Prostate gland (tissue), 2 donors: Measurements from ENCODE around the gene SLC16A13. TPM values are rescaled to one million over a fixed set of nuclear protein-coding genes. Genes with fewer than 3 reads are reported as not detected.

Experiments used
- DNase-seq: peaks from one replicate; pipeline ENCODE4 v3.0.0-alpha.2; 2019; ENCODE audit warnings: low spot score
- H3K27ac ChIP-seq, 2 donors: fragments of 200-600 bp; sonication (generic); 2 replicates each; pipeline ENCODE4 v1.5.1; 2017 to 2019
- H3K27me3 ChIP-seq: fragments of 200-600 bp; sonication (generic); replicated peaks from 2 replicates; pipeline ENCODE4 v1.5.1; 2019; ENCODE audit not compliant: insufficient read depth
- H3K36me3 ChIP-seq, 2 donors: fragments of 200-600 bp; sonication (generic); 1 replicate in 1 of 2; 2 replicates in 1 of 2; pipeline versions ENCODE4 v1.5.1 to v1.8.1; 2017 to 2019
- H3K4me1 ChIP-seq: fragments of 200-600 bp; sonication (generic); replicated peaks from 2 replicates; pipeline ENCODE4 v1.5.1; 2019
- H3K4me3 ChIP-seq, 2 donors: fragments of 200-600 bp; sonication (generic); 2 replicates each; pipeline ENCODE4 v1.5.1; 2017 to 2019
- H3K9me3 ChIP-seq: fragments of 200-600 bp; sonication (generic); 2 replicates; pipeline ENCODE4 v1.5.1; 2017
- CTCF ChIP-seq, 4 experiments: fragments of 200-600 bp in 2 of 4; fragments of 450-650 bp in 2 of 4; sonication (generic) in 2 of 4; IDR thresholded peaks; 1 replicate in 3 of 4; 2 replicates in 1 of 4; pipeline ENCODE4 v1.5.1; 2016 to 2019; ENCODE audit warnings: antibody characterized with exemption in 4 of 4, mild to moderate bottlenecking in 2 of 4, moderate library complexity in 2 of 4
- POLR2A ChIP-seq: fragments of 450-650 bp; IDR thresholded peaks from one replicate; pipeline ENCODE4 v1.6.1; 2016; ENCODE audit warnings: antibody characterized with exemption, mild to moderate bottlenecking
- POLR2AphosphoS5 ChIP-seq: sonication (generic); formaldehyde crosslinking; IDR thresholded peaks from one replicate; pipeline ENCODE4 v1.6.1; 2017; ENCODE audit warnings: antibody characterized with exemption
- WGBS: methylation state at CpG from one replicate; pipeline ENCODE4 v1.1.5; 2018; 5-methylcytosine and 5-hydroxymethylcytosine counted together
- intact Hi-C: fragments of 100-400 bp; cut with DNase I; formaldehyde crosslinking; loops from one replicate; pipeline ENCODE4 v1.14.2; 2022
- total RNA-seq, 2 donors: library from RNA; depleted of rRNA; stranded (reverse); fragments of >200 nt; gene quantifications; one replicate each; pipeline ENCODE4 v1.1.0, GENCODE V29; 2016

Gene SLC16A13
- total RNA-seq, 2 donors from 2014 or later, result 1.7 to 1.8 TPM

- no peaks in the 10 kb centered on the region for H3K36me3 ChIP-seq
- WGBS, result 77% methylated on average over 8 of the region's 8 CpGs
- no peak overlapping the region for H3K27ac ChIP-seq
- no peaks in the 10 kb centered on the region for H3K9me3 ChIP-seq
- peaks cover 3% of the 10 kb centered on the region for H3K27me3 ChIP-seq
- no peak for DNase-seq
- no peaks in the 10 kb centered on the region for H3K4me1 ChIP-seq
- H3K4me3 ChIP-seq, result no peak overlapping the region
- no peak for TF ChIP-seq CTCF (IDR thresholded peaks at IDR 0.05)
- no peak for TF ChIP-seq POLR2AphosphoS5
- TF ChIP-seq POLR2A, result no peak
- intact Hi-C loops, result loop anchor here (5.0 kb wide), 1 partner anchor 112 kb away; no protein-coding TSS in a partner anchor
Measured at GRCh38 chr17:7024402-7024785, 11.4 kb upstream of the SLC16A13 start.

GRCh38 chr17:7025245-7025644 is 10.6 kb upstream of the SLC16A13 start:
- intact Hi-C loops, result no loop called here
- H3K4me3 ChIP-seq, result no peak overlapping the region
- H3K9me3 ChIP-seq, result no peaks in the 10 kb centered on the region
- no peaks in the 10 kb centered on the region for H3K36me3 ChIP-seq
- no peak for DNase-seq
- no peaks in the 10 kb centered on the region for H3K4me1 ChIP-seq
- TF ChIP-seq POLR2A (no peak), POLR2AphosphoS5 (no peak), CTCF (IDR thresholded peaks at IDR 0.05) (no peak)
- WGBS, result 91% methylated on average over 1 of the region's 1 CpG
- H3K27ac ChIP-seq, result no peak overlapping the region
- H3K27me3 ChIP-seq, result peaks cover 3% of the 10 kb centered on the region

GRCh38 chr17:7026471-7027115 is 9.2 kb upstream of the SLC16A13 start:
- WGBS, result 86% methylated on average over 29 of the region's 29 CpGs
- H3K27me3 ChIP-seq, result peaks cover 3% of the 10 kb centered on the region
- H3K36me3 ChIP-seq, result no peaks in the 10 kb centered on the region
- H3K4me3 ChIP-seq, result no peak overlapping the region
- intact Hi-C loops, result no loop called here
- TF ChIP-seq CTCF (IDR thresholded peaks at IDR 0.05) (no peak), POLR2AphosphoS5 (no peak), POLR2A (no peak)
- no peak for DNase-seq
- no peaks in the 10 kb centered on the region for H3K9me3 ChIP-seq
- H3K4me1 ChIP-seq, result no peaks in the 10 kb centered on the region
- no peak overlapping the region for H3K27ac ChIP-seq

- Histone ChIP-seq H3K9me3 (no peaks in the 10 kb centered on the region), H3K27ac (no peak overlapping the region), H3K27me3 (peaks cover 3% of the 10 kb centered on the region), H3K4me3 (no peak overlapping the region), H3K4me1 (no peaks in the 10 kb centered on the region), H3K36me3 (no peaks in the 10 kb centered on the region)
- intact Hi-C loops, result no loop called here
- TF ChIP-seq POLR2A, result no peak
- TF ChIP-seq CTCF (IDR thresholded peaks at IDR 0.05), result no peak
- no peak for TF ChIP-seq POLR2AphosphoS5
- DNase-seq, result no peak
- WGBS, result 62% methylated on average over 13 of the region's 13 CpGs
Measured at GRCh38 chr17:7027335-7027734, 8.5 kb upstream of the SLC16A13 start.

- TF ChIP-seq CTCF (IDR thresholded peaks at IDR 0.05) (no peak), POLR2A (no peak), POLR2AphosphoS5 (no peak)
- Histone ChIP-seq H3K4me3 (no peak overlapping the region), H3K27ac (peak overlapping the region in 1 of 2 donors; percentile 6), H3K9me3 (no peaks in the 10 kb centered on the region), H3K36me3 (no peaks in the 10 kb centered on the region), H3K27me3 (no peaks in the 10 kb centered on the region), H3K4me1 (no peaks in the 10 kb centered on the region)
- DNase-seq, result no peak
- WGBS, result 75% methylated on average over 3 of the region's 3 CpGs
- intact Hi-C loops, result no loop called here
Measured at GRCh38 chr17:7029096-7029495, 6.7 kb upstream of the SLC16A13 start.
